K562 (cell line): ENCODE results near the gene TMEM92. TPM values are rescaled to one million over a fixed set of nuclear protein-coding genes. Genes with fewer than 3 reads are reported as not detected.

Source experiments
- CHD4 ChIP-seq: fragments of 200-600 bp; sonication (generic); IDR thresholded peaks from 3 replicates; pipeline ENCODE4 v1.6.1; 2012; ENCODE audit warnings: low read depth, mild to moderate bottlenecking, mixed read lengths, low read length, inconsistent platforms; ENCODE audit not compliant: insufficient read depth, insufficient replicate concordance, poor library complexity, severe bottlenecking
- FOS ChIP-seq: IDR thresholded peaks from 3 replicates; pipeline ENCODE4 v1.6.1; 2011; ENCODE audit not compliant: insufficient read length; ENCODE audit errors: extremely low read depth
- GABPB1 ChIP-seq: sonication (generic); formaldehyde crosslinking; IDR thresholded peaks from 2 replicates; pipeline ENCODE4 v1.8.0; 2022; ENCODE audit warnings: mild to moderate bottlenecking, missing genetic modification reagents
- GATAD2A ChIP-seq: fragments of 450-650 bp; IDR thresholded peaks from 2 replicates; pipeline ENCODE4 v1.6.1; 2017
- HNRNPLL ChIP-seq: fragments of 200-400 bp; formaldehyde crosslinking; IDR thresholded peaks from 2 replicates; pipeline ENCODE4 v1.6.1; 2017; ENCODE audit warnings: low read length, low read depth, mild to moderate bottlenecking; ENCODE audit not compliant: poor library complexity, severe bottlenecking
- JUNB ChIP-seq: fragments of 450-650 bp; formaldehyde crosslinking; conservative IDR thresholded peaks from 2 replicates; pipeline ENCODE4 v1.4.0; 2020; ENCODE audit warnings: mild to moderate bottlenecking
- NR4A1 ChIP-seq, 2 experiments: fragments of 250-450 bp in 1 of 2; fragments of 450-650 bp in 1 of 2; sonication (Bioruptor Pico) in 1 of 2; IDR thresholded peaks; 2 replicates each; pipeline versions ENCODE4 v1.4.0 to v1.6.1; 2016 to 2020; ENCODE audit warnings: mild to moderate bottlenecking in 2 of 2, missing compliant biosample characterization in 1 of 2, missing genetic modification characterization in 1 of 2, moderate library complexity in 1 of 2
- POLR2AphosphoS5 ChIP-seq: IDR thresholded peaks from 2 replicates; pipeline ENCODE4 v1.6.1; 2011; ENCODE audit warnings: mild to moderate bottlenecking, low read depth, low read length, moderate library complexity; ENCODE audit not compliant: control insufficient read depth, insufficient read depth
- RFX5 ChIP-seq: IDR thresholded peaks from 2 replicates; pipeline ENCODE4 v1.6.1; 2011; ENCODE audit warnings: low read depth, mild to moderate bottlenecking, improper control_type of control experiment, low read length
- TAF15 ChIP-seq: fragments of 200-400 bp; formaldehyde crosslinking; IDR thresholded peaks from 2 replicates; pipeline ENCODE4 v1.6.1; 2017; ENCODE audit warnings: mild to moderate bottlenecking, low read depth, low read length, moderate library complexity
- polyA plus RNA-seq, 8 experiments: library from polyadenylated mRNA; depleted of rRNA in 4 of 8; stranded (reverse) in 5 of 8; unstranded in 3 of 8; fragments of >200 nt; fragmentation: Nextera tagmentation in 2 of 8; fragmentation: Illumina TruSeq in 1 of 8; extraction: Ambion mirVana in 2 of 8; extraction: Trizol in 1 of 8; gene quantifications; 2 replicates each; pipeline versions ENCODE4 v1.2.1 to v1.2.3, GENCODE V29; 2011 to 2014; ENCODE audit warnings: inconsistent platforms in 1 of 8, missing spikeins in 1 of 8
- total RNA-seq, 7 experiments: library from RNA; depleted of rRNA in 6 of 7; stranded (reverse); fragments of >200 nt in 6 of 7; fragmentation: Illumina TruSeq in 2 of 7; extraction: Trizol in 2 of 7; gene quantifications; 2 replicates each; pipeline versions ENCODE4 v1.2.1 to v1.2.3, GENCODE V29; 2011 to 2021; ENCODE audit warnings: low replicate concordance in 1 of 7
- TF ChIP-seq, protein P1 (sequence below): fragments of 250-450 bp; sonication (Bioruptor Pico); IDR thresholded peaks from 2 replicates; pipeline ENCODE4 v1.8.0; 2021; ENCODE audit warnings: moderate library complexity, mild to moderate bottlenecking, inconsistent platforms
- TF ChIP-seq, protein P2 (sequence below): fragments of 450-650 bp; IDR thresholded peaks from 2 replicates; pipeline ENCODE4 v1.6.1; 2016
- TF ChIP-seq, protein P3 (sequence below): fragments of 250-450 bp; sonication (Bioruptor Pico); IDR thresholded peaks from 2 replicates; pipeline ENCODE4 v1.5.0; 2020; ENCODE audit warnings: mild to moderate bottlenecking
- TF ChIP-seq, protein P4 (sequence below): fragments of 450-650 bp; formaldehyde crosslinking; conservative IDR thresholded peaks from 2 replicates; pipeline ENCODE4 v1.4.0; 2022; ENCODE audit warnings: mild to moderate bottlenecking, missing genetic modification characterization
- TF ChIP-seq, protein P5 (sequence below): fragments of 250-450 bp; sonication (Bioruptor Pico); IDR thresholded peaks from 2 replicates; pipeline ENCODE4 v1.4.0; 2020
- TF ChIP-seq, protein P6 (sequence below): IDR thresholded peaks from 2 replicates; pipeline ENCODE4 v1.6.1; 2011; ENCODE audit not compliant: insufficient read length; ENCODE audit errors: extremely low read depth

Gene TMEM92
- total and polyA plus RNA-seq, 9 of the 15 experiments (the other 6 are each of a cell fraction or from before 2014, with no cell fraction given) = 0.14 to 2.1 (median 0.40) TPM

DNA sequence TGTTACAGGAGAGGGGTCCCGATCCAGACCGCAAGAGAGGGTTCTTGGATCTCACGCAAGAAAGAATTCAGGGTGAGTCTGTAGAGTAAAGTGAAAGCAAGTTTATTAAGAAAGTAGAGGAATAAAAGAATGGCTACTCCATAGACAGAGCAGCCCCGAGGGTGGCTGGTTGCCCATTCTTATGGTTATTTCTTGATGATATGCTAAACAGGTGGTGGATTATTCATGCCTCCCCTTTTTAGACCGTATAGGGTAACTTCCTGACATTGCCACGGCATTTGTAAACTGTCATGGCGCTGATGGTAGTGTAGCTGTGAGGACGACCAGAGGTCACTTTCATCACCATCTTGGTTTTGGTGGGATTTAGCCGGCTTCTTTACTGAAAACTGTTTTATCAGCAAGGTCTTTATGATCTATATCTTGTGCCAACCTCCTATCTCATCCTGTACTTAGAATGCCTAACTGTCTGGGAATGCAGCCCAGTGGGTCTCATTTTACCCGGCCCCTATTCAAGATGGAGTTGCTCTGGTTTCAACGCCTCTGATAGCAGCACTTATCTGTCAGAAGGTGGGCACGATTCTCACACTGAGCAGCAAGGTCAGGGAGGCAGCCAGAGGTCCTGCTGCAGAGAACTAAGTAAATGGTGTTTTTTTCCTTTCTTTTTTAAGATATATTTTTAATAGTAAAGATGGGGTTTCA is 45.2 kb downstream of the TMEM92 start (continued):
- TF ChIP-seq CHD4 (no peak), HNRNPLL (no peak), RFX5 (no peak), POLR2AphosphoS5 (no peak), TAF15 (no peak), NR4A1 (CRISPR knock-in tag; IDR thresholded peaks at IDR 0.05) (no peak), NR4A1 (tag; IDR thresholded peaks at IDR 0.05) (peak; percentile 95), GABPB1 (no peak), JUNB (CRISPR knock-in tag) (no peak), FOS (no peak), GATAD2A (no peak)
- TF ChIP-seq, protein P1, sequence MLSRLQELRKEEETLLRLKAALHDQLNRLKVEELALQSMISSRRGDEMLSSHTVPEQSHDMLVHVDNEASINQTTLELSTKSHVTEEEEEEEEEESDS (CRISPR knock-in tag) = no peak
- TF ChIP-seq, protein P2, sequence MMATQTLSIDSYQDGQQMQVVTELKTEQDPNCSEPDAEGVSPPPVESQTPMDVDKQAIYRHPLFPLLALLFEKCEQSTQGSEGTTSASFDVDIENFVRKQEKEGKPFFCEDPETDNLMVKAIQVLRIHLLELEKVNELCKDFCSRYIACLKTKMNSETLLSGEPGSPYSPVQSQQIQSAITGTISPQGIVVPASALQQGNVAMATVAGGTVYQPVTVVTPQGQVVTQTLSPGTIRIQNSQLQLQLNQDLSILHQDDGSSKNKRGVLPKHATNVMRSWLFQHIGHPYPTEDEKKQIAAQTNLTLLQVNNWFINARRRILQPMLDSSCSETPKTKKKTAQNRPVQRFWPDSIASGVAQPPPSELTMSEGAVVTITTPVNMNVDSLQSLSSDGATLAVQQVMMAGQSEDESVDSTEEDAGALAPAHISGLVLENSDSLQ = no peak
- TF ChIP-seq, protein P3, sequence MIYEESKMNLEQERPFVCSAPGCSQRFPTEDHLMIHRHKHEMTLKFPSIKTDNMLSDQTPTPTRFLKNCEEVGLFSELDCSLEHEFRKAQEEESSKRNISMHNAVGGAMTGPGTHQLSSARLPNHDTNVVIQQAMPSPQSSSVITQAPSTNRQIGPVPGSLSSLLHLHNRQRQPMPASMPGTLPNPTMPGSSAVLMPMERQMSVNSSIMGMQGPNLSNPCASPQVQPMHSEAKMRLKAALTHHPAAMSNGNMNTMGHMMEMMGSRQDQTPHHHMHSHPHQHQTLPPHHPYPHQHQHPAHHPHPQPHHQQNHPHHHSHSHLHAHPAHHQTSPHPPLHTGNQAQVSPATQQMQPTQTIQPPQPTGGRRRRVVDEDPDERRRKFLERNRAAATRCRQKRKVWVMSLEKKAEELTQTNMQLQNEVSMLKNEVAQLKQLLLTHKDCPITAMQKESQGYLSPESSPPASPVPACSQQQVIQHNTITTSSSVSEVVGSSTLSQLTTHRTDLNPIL (CRISPR knock-in tag) = no peak
- TF ChIP-seq, protein P4, sequence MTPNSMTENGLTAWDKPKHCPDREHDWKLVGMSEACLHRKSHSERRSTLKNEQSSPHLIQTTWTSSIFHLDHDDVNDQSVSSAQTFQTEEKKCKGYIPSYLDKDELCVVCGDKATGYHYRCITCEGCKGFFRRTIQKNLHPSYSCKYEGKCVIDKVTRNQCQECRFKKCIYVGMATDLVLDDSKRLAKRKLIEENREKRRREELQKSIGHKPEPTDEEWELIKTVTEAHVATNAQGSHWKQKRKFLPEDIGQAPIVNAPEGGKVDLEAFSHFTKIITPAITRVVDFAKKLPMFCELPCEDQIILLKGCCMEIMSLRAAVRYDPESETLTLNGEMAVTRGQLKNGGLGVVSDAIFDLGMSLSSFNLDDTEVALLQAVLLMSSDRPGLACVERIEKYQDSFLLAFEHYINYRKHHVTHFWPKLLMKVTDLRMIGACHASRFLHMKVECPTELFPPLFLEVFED = 0 out of 2 replicates have a peak, but pooled peaks have one; percentile 23
- TF ChIP-seq, protein P5, sequence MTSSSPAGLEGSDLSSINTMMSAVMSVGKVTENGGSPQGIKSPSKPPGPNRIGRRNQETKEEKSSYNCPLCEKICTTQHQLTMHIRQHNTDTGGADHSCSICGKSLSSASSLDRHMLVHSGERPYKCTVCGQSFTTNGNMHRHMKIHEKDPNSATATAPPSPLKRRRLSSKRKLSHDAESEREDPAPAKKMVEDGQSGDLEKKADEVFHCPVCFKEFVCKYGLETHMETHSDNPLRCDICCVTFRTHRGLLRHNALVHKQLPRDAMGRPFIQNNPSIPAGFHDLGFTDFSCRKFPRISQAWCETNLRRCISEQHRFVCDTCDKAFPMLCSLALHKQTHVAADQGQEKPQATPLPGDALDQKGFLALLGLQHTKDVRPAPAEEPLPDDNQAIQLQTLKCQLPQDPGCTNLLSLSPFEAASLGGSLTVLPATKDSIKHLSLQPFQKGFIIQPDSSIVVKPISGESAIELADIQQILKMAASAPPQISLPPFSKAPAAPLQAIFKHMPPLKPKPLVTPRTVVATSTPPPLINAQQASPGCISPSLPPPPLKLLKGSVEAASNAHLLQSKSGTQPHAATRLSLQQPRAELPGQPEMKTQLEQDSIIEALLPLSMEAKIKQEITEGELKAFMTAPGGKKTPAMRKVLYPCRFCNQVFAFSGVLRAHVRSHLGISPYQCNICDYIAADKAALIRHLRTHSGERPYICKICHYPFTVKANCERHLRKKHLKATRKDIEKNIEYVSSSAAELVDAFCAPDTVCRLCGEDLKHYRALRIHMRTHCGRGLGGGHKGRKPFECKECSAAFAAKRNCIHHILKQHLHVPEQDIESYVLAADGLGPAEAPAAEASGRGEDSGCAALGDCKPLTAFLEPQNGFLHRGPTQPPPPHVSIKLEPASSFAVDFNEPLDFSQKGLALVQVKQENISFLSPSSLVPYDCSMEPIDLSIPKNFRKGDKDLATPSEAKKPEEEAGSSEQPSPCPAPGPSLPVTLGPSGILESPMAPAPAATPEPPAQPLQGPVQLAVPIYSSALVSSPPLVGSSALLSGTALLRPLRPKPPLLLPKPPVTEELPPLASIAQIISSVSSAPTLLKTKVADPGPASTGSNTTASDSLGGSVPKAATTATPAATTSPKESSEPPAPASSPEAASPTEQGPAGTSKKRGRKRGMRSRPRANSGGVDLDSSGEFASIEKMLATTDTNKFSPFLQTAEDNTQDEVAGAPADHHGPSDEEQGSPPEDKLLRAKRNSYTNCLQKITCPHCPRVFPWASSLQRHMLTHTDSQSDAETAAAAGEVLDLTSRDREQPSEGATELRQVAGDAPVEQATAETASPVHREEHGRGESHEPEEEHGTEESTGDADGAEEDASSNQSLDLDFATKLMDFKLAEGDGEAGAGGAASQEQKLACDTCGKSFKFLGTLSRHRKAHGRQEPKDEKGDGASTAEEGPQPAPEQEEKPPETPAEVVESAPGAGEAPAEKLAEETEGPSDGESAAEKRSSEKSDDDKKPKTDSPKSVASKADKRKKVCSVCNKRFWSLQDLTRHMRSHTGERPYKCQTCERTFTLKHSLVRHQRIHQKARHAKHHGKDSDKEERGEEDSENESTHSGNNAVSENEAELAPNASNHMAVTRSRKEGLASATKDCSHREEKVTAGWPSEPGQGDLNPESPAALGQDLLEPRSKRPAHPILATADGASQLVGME (CRISPR knock-in tag) = peak; percentile 73; the same call in 1 of the 2 replicates
- TF ChIP-seq, protein P6, sequence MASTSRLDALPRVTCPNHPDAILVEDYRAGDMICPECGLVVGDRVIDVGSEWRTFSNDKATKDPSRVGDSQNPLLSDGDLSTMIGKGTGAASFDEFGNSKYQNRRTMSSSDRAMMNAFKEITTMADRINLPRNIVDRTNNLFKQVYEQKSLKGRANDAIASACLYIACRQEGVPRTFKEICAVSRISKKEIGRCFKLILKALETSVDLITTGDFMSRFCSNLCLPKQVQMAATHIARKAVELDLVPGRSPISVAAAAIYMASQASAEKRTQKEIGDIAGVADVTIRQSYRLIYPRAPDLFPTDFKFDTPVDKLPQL = no peak
